ENCODE data around the gene JMJD4.

DNA sequence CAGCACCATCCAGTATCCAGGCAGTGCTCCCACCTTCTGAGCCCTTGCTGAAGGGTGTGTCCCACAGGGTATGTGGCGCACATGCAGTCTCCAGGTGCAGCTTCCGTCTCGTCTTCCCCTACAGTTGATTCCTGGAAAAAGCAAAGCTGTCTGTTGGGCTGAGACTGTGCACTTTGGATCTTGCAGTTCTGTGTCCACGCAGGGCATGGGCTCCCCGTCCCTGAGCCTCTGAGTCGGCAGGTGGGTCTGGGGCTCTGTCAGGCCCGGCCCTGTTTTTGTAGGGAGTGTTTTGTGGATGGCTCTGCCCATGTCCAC, 33.0 kb upstream of the JMJD4 start:
- TF ChIP-seq, protein P1, sequence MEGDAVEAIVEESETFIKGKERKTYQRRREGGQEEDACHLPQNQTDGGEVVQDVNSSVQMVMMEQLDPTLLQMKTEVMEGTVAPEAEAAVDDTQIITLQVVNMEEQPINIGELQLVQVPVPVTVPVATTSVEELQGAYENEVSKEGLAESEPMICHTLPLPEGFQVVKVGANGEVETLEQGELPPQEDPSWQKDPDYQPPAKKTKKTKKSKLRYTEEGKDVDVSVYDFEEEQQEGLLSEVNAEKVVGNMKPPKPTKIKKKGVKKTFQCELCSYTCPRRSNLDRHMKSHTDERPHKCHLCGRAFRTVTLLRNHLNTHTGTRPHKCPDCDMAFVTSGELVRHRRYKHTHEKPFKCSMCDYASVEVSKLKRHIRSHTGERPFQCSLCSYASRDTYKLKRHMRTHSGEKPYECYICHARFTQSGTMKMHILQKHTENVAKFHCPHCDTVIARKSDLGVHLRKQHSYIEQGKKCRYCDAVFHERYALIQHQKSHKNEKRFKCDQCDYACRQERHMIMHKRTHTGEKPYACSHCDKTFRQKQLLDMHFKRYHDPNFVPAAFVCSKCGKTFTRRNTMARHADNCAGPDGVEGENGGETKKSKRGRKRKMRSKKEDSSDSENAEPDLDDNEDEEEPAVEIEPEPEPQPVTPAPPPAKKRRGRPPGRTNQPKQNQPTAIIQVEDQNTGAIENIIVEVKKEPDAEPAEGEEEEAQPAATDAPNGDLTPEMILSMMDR (IDR thresholded peaks at IDR 0.05) = no peak
- no peak for TF ChIP-seq POLR2A (IDR thresholded peaks at IDR 0.05)
